ENCODE results near the gene PIK3R5.

The PIK3R5 gene

GRCh38 chr17:8953156-8953885 lies 12.2 kb downstream of the PIK3R5 start:
- no peak for DNase-seq (ENCODE audit: low spot score)

GRCh38 chr17:8952191-8952590 lies 13.3 kb downstream of the PIK3R5 start:
- DNase-seq (ENCODE audit: low spot score): no peak

GRCh38 chr17:8951206-8951605 lies 14.3 kb downstream of the PIK3R5 start:
- no peak for DNase-seq (ENCODE audit: low spot score)

- no peak for DNase-seq (ENCODE audit: low spot score)
Observed at GRCh38 chr17:8949061-8949661, 16.3 kb downstream of the PIK3R5 start.

- DNase-seq (ENCODE audit: low spot score): no peak
Observed at GRCh38 chr17:8948462-8948861, 17.0 kb downstream of the PIK3R5 start.

GRCh38 chr17:8947201-8947600 lies 18.3 kb downstream of the PIK3R5 start:
- DNase-seq (ENCODE audit: low spot score): peak; percentile 93

- peak; percentile 45 for DNase-seq (ENCODE audit: low spot score)
Observed at GRCh38 chr17:8946476-8946875, 19.0 kb downstream of the PIK3R5 start.

- no peak for DNase-seq (ENCODE audit: low spot score)
Observed at GRCh38 chr17:8946071-8946470, 19.4 kb downstream of the PIK3R5 start.

GRCh38 chr17:8944748-8945147 lies 20.8 kb downstream of the PIK3R5 start:
- no peak for DNase-seq (ENCODE audit: low spot score)

GRCh38 chr17:8944083-8944482 lies 21.4 kb downstream of the PIK3R5 start:
- DNase-seq (ENCODE audit: low spot score): no peak

- DNase-seq (ENCODE audit: low spot score): no peak
Observed at GRCh38 chr17:8941980-8942622, 23.4 kb downstream of the PIK3R5 start.

- DNase-seq (ENCODE audit: low spot score): no peak
Observed at GRCh38 chr17:8941520-8941919, 24.0 kb downstream of the PIK3R5 start.

- DNase-seq (ENCODE audit: low spot score): no peak
Observed at GRCh38 chr17:8940866-8941471, 24.5 kb downstream of the PIK3R5 start.

- DNase-seq (ENCODE audit: low spot score): no peak
Observed at GRCh38 chr17:8939496-8940334, 25.8 kb downstream of the PIK3R5 start.

- DNase-seq (ENCODE audit: low spot score): no peak
Observed at GRCh38 chr17:8938933-8939332, 26.6 kb downstream of the PIK3R5 start.

- DNase-seq (ENCODE audit: low spot score): no peak
Observed at GRCh38 chr17:8935191-8935590, 30.3 kb downstream of the PIK3R5 start.

- DNase-seq (ENCODE audit: low spot score): no peak
Observed at GRCh38 chr17:8934346-8934745, 31.2 kb downstream of the PIK3R5 start.

- DNase-seq (ENCODE audit: low spot score): no peak
Observed at GRCh38 chr17:8930649-8931048, 34.9 kb downstream of the PIK3R5 start.

- no peak for DNase-seq (ENCODE audit: low spot score)
Observed at GRCh38 chr17:8928347-8928746, 37.2 kb downstream of the PIK3R5 start.

- no peak for DNase-seq (ENCODE audit: low spot score)
Observed at GRCh38 chr17:8927395-8927794, 38.1 kb downstream of the PIK3R5 start.

GRCh38 chr17:8925808-8926207 lies 39.7 kb downstream of the PIK3R5 start:
- DNase-seq (ENCODE audit: low spot score): no peak

GRCh38 chr17:8925141-8925540 lies 40.4 kb downstream of the PIK3R5 start:
- DNase-seq (ENCODE audit: low spot score): no peak
